Melanocyte of skin (primary cell): Measurements from ENCODE around the gene WDR44. TPM values are rescaled to one million over a fixed set of nuclear protein-coding genes. Genes with fewer than 3 reads are reported as not detected.

ENCODE experiments used
- small RNA-seq, 2 donors: library from RNA; depleted of rRNA; stranded (forward); fragments of <200 nt; gene quantifications; one replicate each; pipeline ENCODE3, GENCODE V24; 2012
- total RNA-seq, 2 donors: library from RNA; depleted of rRNA; stranded (reverse); fragments of >200 nt; gene quantifications; 2 replicates each; pipeline ENCODE4 v1.2.3, GENCODE V29; 2012

Gene WDR44
- 1 to 10 TPM; 9.7 to 10.0 TPM for total RNA-seq

GRCh38 chrX:118345464-118346257, at the start of gene WDR44:
Gene WDR44 (plus strand): TSS chrX:118346106. CDS start chrX:118346504, 398 bp downstream.

GRCh38 chrX:118495061-118495921, 149.4 kb downstream of the WDR44 start, which contains the start of gene DOCK11:
Gene DOCK11 (plus strand): TSS chrX:118495815. CDS start chrX:118495972, 157 bp downstream.

Small RNAs within 50 kb of the gene (small RNA-seq; reads per million reads assigned to genes)
- 0 reads per million in 2 donors for gene MIR1277

Other genes with a start within 250 kb of the WDR44 start
- 1 to 10 TPM in 1 of 2 donors, under 1 TPM in 1; 0.69 to 7.7 TPM for gene KLHL13, start 229.3 kb upstream of the WDR44 start, total RNA-seq
- gene DOCK11, start 149.7 kb downstream of the WDR44 start, total RNA-seq: 1 to 10 TPM; 3.1 to 6.3 TPM